Esophagus mucosa (tissue), 1 donor: ENCODE results near the gene SLC16A8. TPM values are rescaled to one million over a fixed set of nuclear protein-coding genes. Genes with fewer than 3 reads are reported as not detected.
A peak's percentile ranks its signal among the peaks of the same experiment; 100 is the strongest.
"Not testable (repeated sequence)": the region's sequence is repeated elsewhere in the genome, so short reads cannot be mapped to it uniquely, and the experiment has no call there.

Source experiments
- ATAC-seq: fragments of 200-7000 bp; cut with Tn5 transposase; one replicate; pipeline ENCODE4 v1.9.1; 2020
- total RNA-seq: library from RNA; stranded (reverse); gene quantifications from one replicate; pipeline ENCODE4 v1.2.4, GENCODE V29; 2023
- donor health status: DM: yes; HTN: yes; CAD: no.

Gene SLC16A8
- total RNA-seq, 1 donor from 2014 or later = 0.24 TPM

DNA sequence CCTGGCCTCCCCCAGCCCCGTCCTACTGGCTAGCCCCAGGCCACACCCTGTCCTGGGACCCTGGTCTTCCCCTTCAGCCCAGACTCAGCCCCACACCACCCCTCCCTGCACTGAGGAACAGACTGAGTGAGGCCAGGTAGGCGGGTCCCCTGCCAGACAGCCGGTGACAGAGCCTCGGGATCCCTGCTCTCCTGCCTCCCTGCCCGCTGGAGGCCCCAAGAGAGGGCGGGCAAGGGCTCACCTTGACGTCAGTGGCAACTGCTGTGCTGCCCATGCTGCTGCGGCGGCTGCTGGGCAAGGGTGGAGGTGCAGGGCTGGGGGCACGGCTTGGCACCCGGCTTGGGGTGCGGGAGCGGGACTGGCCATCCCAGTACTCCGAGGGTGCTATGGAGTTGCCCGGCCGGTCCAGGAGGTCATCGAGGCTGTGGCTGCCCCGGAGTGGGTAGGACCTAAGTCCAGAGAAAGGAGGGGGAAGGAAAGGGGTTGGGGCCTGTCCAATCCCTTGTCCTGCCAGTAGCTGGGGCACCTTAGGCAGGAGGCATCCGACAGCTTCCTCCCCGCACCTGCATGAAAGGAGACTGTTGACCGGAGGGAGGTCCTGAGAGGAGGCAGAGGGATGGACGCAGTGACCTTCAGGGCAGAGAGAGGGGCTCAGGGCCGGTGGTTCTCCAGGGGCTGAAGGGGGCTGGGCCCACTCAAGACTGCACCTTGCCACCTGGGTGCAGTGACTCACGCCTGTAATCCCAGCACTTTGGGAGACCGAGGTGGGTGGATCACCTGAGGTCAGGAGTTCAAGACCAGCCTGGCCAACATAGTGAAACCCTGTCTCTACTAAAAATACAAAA, 2.2 kb upstream of the SLC16A8 start:
- no peak for ATAC-seq

DNA sequence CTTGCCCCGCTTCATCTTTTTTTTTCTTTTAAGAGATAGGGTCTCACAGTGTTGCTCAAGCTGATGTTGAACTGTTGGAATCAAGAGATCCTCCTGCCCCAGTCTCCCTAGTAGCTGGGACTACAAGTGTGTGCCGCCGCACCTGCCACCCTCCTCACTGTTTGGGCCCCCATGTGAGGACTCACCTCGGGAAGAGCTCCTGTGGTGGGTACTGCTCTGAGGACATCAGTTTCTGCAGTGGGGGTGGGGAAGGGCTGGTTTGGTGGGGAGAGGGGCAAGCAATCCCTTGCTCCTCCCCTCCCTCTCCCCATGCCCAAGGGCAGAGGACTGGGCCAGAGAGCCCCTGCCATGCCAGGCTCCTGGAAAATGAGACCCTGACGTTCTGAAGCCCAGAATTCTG, 1.5 kb upstream of the SLC16A8 start:
- no peak for ATAC-seq

DNA sequence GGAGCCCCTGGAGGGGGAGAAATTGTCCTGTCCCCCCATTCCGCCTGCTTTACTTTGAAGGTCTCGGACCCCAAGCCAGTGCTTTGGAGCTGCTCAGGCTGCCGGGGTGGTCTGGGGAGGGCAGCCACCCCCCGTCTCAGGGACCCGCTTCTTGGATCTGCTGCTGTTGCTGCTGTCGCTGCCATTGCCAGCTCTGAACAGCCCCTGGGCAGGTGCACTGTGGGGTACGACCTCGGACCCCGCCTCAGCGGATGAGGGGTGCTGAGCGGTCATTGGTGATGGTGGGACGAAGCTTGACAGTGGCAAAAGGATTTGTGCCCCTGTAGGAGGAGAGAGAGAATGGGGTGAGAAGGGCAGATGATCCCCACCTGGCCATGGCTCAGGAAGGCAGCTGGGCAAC, 1.1 kb upstream of the SLC16A8 start:
- no peak for ATAC-seq

DNA sequence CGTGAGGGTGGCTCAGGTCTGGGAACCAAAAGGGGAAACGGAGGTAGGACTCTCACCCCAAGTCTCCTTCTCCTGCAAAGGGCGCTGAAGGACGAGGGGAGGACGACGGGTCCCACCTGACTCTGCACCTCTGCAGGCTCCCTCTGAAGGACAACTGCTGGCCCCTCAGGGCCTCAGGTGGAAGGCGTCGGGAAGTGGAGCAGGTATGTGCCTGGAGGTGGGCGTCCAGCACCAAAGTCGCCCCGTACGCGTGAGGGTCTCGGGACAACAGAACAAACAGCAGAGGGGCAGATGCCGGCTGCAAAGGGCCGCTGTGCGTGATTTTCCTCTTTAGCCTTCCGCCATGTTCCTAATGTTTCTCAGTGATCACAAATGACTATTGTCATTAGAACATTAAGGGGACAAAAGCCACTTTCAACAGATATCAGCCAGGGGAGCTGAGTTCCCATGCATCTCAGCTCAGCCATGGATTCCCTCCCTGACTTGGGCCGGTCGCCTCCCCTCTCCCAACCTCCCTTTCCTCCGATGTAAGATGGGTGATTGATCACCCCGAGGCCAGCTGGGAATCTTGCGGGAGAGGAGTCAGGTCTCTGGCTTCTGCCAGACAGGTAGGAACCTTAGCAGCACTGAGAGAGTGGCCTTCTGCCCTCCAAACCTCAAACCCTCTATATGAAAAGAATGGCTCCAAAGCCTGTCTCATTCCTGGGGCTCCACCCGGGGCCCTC, 836 bp downstream of the SLC16A8 start:
- no peak for ATAC-seq

DNA sequence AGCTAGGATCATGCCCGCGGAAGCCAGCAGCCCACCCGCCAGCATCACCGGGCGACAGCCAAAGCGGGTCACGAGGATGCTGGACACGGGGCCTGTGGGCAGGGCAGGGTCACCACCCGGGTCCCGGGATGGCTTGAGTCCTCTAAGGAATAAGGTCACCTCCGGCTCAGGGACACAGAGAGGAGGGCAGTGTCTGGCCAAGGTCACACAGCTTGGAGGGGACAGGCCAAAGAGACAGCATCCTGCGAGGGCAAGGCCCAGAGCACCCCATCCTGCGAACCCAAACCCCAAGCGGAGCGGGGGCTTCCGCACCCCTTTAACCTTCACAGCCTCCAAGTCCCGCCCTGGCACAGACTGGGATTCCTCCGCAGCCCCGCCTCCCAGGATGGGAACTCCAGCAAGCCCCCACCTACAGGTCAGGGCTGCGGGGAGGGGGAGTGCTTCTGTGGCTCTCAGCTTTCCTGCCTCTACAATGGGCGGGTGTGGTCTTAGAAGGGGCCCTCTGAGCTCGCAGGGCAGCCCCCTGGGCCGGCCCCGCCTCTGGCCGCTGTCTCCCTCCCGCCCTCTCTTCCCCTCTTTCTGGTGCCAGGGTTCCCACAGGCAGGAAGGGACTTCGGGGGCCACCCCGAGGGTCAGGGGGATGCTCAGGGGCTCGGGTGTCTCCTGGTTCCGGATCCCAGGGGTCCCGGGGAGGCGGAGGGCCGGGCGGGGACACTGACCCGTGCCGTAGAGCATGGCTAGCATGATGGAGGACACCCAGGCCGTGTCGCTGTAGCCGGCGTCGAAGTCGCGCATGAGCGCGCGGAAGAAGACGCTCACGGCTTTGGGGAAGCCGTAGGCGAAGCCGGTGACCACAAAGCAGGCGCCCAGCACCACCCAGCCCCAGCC, 1.8 kb downstream of the SLC16A8 start:
- no peak for ATAC-seq

DNA sequence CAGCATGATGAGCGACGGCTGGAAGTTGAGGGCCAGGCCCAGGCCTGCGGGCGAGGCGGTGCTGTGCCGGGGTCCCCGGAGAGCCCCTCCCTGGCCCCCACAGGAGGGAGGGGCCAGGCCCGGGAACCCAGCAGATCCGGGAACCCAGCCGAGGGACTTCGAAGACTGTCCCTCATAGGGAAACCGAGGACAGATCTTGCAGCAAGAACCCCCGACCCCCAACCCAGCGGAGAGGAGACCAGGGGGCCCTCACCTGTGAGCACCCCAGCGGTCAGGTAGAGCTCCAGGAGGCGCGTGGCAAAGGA, 2.4 kb downstream of the SLC16A8 start:
- ATAC-seq = no peak

DNA sequence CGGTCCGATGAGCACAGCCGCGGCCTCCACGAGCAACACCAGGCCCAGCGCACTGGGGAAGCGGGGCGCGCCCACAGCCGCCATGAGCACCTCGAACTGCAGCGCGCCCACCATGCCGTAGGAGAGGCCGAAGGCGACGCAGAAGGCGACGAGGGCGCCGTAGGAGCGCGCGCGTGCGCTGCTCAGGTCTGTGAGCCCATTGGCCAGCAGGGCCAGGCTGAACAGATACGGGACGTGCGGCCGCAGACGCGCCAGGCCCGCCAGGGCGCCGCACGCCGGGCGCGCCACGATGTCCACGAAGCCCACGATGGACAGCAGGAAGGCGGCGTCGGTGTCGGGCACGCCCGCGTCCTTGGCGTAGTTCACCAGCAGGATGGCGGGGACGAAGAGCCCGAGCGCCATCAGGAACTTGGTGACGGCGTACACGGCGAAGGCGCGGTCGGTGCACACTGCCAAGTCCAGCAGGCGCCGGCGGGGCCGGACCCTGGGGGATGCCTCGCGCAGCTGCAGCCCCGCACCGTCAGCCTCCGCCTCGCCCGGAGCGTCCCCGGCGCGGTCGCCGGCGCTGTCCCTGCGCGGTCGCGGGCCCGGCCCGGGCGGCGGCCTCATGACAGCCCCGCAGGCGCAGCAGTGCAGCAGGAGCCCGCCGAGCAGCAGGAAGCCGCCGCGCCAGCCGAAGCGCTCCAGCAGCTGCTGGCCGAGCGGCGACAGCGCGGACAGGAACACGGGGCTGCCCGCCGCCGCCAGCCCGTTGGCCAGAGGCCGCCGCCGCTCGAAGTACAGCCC, 2.9 kb downstream of the SLC16A8 start:
- peak; percentile 33 for ATAC-seq

DNA sequence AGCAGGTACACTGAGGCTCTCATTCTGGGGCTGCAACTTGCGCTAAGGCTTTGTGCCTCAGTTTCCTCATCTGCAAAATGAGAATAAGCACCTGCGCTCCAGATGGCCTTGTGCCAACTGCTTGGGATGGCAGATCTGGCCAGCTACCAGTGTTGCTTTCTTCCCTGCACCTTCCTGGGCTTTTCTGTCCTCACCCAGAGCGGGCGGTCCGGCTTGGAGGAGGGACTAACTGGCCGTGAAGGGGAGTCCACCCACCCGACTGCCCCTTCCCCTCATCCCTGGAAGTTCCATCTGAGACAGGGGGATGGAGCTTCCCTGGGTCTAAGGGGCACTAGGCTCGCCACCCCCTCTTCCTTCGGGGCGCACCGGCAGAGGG, 3.5 kb downstream of the SLC16A8 start:
- no peak for ATAC-seq

DNA sequence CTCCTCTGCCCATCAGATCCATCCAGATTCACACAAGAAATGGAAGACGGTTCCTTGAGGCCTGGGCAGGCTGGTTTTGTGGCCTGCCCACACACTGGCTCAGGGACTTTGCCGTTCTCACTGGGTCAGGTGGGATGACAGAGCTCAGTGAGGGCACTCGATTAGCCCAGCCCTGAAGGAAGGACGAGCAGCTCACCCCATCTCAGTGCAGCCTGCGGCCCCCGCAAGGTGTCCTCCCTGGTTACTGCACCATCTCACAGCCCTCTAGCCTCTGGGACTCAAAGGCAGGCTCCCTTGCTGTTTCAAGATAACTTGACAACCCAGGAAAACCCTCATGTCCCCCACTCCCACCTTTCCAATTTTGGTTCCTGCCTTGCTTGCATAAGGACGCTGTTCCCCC, 4.2 kb downstream of the SLC16A8 start:
- no peak for ATAC-seq

DNA sequence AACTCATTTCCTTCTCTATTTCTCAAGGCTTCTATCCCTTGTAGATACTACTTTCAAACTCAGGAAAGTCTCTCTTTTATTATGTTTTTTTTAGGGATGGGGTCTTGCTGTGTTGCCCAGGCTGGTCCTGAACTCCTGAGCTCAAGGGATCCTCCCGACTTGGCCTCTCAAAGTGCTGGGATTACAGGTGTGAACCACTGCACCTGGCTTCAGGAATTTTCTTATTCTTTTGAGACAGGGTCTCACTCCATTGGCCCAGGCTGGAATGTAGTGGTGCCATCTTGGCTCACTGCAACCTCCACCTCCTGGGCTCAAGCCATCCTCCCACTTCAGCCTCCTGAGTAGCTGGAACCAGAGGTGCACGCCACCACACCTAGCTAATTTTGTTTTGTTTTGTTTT, 4.8 kb downstream of the SLC16A8 start:
- not testable (repeated sequence) for ATAC-seq

DNA sequence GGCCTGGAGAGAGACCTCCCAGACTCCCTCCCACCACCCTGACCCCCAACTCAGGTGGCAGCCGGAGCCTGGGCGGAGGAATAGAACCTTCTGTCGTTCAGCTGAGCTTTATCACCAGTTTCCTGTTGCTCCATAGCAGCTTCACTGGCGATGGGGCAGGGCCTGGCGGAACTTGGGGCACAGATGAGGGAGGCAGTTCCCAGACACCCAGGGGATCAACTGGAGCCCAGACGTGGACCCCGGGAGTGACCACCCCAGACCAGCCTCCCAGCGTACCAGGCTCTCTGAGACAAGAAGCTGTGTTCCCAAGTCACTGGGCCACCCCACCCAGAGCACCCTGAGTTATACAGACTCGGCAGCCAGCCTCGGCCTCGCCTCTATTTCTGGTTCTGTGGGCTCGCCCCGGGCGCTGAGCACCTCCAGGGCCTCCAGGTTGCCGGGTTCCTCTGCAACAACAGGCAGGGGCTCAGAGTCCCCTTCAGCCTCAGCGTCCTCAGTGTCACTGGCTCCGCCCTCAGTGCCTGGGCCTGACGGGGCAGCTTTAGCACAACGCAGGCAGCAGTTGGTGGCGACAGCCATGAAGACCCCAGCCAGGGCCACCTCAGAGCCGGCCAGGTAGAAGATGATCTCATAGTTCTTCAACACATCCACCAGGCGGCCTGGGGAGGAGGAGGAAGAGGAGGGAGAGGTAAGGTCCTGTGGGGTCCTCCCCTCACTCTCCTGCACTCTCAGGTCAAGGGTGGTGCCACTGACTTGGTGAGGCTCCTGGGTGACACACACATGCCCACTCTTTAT, 5.7 kb downstream of the SLC16A8 start:
- ATAC-seq = no peak

DNA sequence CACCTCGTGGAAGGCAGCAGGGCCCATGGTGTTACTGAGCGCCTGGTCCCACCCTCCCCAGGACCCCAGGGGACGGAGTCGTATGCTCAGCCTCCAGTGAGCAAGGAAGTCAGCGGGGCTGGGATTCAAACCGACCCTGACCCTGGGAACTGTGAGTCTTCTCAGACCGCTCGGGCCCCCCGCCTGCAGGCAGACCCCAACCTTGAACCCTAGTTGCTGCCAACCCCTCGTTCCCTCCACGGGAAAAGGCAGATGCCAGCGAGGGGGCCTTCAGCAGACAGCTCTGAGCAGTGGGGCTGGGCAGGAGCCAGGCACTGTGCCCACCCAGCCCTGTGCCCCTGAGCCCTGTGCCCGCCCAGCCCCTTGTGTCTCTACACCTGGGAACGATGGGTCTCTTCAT, 6.4 kb downstream of the SLC16A8 start:
- no peak for ATAC-seq

DNA sequence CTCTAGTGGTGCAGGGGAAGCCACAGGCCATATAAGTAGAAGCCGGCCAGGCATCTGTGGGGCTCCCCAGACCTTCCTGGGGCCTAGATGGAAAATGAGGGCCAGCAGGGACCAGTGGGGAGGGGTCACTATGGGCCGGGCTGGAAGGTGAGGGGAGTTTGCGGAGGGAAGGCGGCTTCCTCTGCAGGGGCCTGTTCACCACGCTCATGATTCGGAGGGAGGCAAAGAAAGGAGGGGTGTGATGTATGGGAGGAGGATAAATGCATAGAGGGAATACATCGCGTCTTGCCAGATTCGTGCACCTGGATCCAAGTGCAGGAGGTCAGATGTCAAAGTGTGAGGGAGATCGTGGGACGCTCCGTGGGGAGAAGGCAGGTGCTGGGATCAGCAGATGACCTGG, 6.9 kb downstream of the SLC16A8 start:
- ATAC-seq = no peak

DNA sequence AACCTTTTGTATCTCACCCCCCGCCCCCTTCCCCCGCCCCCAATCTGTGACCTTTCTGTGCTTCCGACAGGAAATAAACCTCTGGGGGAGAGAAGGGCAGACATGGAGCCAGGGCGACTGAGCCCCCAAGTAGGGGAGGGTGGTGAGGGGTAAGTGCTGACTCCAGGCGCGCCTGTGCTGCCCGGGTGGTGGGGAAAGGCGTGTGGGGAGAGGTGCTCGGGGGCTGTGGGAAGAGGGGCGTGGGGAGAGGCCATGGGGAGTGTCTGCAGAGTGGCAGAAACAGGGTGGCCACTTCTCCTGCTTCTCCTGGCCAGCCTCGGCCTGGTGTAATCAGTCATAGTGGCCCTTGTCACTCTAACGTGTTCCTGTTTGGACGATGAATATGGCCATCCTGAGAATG, 8.0 kb downstream of the SLC16A8 start:
- no peak for ATAC-seq

DNA sequence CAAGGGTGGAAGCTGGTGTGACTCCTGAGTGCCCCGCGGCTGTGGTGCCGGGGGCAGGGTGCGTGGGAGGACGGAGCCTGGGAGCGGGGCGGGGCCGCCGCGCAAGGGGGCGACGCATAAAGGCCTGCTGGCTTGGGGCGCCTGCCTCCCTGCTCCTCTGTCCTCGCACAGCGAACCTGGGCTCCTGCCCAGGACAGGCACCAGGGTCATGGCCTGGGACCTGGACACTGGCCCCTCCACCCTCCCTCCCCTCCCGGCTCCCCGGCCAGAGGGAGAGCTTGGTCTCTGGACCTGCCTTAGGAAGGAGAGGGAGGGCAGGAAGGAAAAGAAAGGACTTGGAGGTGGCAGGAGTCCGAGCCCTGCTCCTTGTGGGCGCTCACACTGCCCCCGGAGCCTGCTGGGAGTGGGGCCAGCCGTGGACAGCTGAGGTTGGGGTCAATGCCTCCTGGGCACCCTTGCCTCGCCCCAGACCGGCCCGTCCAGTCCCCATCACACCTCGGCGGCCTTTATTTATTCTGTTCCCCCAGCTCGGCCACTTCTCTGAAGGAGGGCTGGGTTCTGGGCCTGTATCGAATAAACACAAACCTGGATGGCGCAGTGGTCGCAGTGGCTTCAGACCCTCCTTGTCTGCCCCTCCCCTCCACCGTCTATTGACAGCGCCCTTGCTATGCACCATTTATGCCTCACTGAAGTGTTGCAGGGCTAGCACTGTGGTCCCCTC, 8.7 kb downstream of the SLC16A8 start:
- no peak for ATAC-seq

DNA sequence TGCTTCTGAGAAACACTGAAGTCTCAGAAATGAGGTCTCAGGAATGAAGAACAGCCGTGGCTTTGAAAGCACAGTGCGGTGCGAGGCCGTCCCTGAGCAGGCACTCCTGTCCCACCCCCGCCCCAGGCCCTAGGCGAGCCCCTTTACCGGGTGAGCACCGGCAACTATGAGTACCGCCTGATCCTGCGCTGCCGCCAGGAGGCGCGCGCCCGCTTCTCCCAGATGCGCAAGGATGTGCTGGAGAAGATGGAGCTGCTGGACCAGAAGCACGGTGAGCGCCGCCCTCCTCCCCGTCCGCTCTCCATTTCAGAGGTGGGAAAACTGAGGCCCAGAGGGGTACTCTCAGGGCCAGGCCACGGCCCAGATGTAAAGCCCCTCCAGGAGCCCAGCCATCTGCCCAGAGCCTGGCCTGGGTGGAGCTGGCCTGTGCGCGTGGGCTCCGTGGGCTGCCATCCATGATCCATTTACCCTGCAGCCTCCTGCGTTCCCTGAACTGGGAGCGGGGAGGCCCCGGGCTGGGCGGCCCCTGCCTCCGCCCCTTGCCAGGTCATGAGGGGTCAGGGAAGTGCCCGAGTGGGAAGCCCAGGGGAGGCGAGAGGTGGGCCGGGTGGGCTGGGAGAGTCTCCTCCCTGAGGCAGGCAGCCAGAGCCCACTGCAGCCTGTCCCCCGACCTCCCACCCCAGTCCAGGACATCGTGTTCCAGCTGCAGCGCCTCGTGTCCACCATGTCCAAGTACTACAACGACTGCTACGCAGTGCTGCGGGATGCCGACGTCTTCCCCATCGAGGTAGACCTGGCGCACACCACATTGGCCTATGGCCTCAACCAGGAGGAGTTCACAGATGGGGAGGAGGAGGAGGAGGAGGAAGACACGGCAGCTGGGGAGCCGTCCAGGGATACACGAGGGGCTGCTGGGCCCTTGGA, 9.5 kb downstream of the SLC16A8 start:
- ATAC-seq = no peak

DNA sequence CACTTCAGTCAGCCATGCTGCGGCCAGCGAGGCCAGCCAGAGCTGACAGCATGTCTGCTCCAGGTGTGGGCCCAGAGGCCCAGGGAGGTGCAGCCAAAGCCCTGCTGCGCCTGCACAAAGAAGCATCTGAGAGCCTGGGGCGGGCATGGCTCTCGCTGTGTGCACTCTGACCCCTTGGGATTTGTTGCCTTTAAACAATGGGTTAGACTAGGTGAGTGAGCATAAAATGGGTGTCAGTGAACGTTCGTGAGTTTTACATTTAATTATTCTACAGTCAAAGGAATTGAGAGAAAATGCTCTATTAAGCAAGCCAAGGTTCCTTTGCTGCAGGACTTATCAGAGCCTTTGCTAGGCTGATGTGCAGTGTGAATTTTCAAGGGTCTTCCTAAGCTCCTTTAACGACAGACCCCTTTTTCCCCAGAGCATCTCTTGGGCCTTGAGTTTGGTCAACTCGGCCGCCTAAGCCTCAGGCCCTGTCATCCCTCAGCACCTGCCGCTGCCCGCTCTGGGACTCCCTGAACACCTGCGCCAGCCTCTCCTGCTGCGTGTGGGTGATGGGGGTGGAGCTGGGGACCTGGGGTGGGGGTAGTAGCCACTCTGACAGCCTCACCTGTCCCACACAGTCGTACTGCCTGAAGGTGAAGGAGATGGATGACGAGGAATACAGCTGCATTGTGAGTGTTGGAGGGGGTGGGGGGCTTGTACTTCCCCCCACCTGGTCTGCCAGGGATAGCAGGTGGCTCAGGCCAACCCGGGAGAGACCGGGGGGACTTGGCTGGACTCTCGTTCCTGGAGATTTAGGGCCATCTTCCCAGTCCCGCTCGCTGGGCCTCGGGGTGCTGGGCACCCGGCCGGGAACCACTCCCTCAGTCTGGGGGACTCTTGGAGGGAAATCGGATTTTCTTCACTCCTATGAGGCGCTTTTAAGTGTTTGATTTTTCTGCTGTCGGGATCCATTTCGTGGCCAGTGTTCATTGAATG, 10.5 kb downstream of the SLC16A8 start:
- no peak for ATAC-seq

DNA sequence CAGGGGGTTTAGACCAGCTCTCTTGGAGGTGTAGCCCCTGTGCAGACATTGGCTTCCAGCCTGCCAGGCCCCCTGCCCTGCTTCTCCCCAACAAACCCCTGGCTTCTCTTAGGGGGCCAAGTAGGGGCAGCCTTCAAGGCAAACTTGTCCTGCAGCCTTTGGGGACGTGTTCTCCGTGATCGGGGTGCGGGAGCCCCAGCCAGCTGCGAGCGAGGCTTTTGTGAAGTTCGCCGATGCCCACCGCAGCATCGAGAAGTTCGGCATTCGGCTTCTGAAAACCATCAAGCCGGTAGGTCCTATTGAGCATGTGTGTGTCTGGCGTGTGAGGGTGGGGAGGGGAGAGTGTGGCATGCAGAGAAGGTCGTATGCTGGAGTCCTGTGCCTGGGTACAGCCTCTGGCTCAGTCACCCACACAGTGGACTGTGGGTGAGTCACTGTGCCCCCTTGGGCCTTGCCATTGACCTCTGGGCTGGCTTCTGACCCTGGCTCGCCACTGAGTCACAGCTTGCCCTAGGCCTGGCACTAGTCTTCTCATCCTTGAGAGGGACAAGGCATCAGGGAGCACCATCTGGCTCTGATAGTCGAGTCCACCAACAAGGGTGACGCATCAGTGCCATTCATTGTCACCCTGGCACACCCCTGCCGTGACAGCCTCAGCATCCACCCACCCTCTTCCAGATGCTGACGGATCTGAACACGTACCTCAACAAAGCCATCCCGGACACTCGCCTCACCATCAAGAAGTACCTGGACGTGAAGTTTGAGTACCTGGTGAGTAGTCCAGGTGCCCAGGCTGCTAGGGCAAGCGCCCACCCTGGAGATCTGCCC, 11.4 kb downstream of the SLC16A8 start:
- ATAC-seq = no peak
